AG09319 (cell line): ENCODE data around the gene RTTN.
"Not testable (repeated sequence)": the region's sequence is repeated elsewhere in the genome, so short reads cannot be mapped to it uniquely, and the experiment has no call there.

ENCODE experiments used
- DNase-seq: peaks from one replicate; pipeline ENCODE4 v3.0.0-alpha.2; 2010; ENCODE audit warnings: low read depth; ENCODE audit errors: extremely low read depth
- CTCF ChIP-seq: IDR thresholded peaks from 2 replicates; pipeline ENCODE4 v1.5.1; 2011; ENCODE audit warnings: low read depth, mild to moderate bottlenecking, inconsistent platforms, low read length, moderate library complexity

Gene RTTN

DNA sequence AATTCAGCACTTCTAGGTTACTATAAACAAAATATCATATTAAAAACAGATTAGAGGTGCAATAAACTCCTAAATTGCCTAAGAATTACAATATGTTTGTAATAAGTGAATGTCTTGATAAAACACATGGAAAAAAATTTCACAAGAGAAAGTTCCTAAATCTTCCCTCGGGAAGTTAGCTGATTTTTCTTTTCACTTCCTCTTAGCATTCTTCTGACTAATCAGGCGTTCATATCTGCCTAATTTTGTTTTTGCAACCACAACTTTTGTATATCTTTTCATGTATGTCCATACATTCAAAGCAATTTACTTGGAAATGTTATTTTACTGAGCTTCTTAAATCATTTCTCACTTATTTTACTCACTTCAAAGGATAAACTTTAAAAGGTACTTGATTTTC lies 88.5 kb downstream of the RTTN start:
- DNase-seq = no peak
- TF ChIP-seq CTCF = no peak

GRCh38 chr18:70113511-70113910 lies 92.0 kb downstream of the RTTN start:
- no peak for DNase-seq

GRCh38 chr18:70110678-70111077 lies 94.8 kb downstream of the RTTN start:
- TF ChIP-seq CTCF = no peak
- no peak for DNase-seq

More at GRCh38 chr18:70113511-70113910, 92.0 kb downstream of the RTTN start:
- TF ChIP-seq CTCF = no peak

GRCh38 chr18:70107091-70107490 lies 98.4 kb downstream of the RTTN start:
- TF ChIP-seq CTCF = no peak
- DNase-seq = no peak

GRCh38 chr18:70102854-70103253 lies 102.6 kb downstream of the RTTN start:
- DNase-seq = not testable (repeated sequence)

DNA sequence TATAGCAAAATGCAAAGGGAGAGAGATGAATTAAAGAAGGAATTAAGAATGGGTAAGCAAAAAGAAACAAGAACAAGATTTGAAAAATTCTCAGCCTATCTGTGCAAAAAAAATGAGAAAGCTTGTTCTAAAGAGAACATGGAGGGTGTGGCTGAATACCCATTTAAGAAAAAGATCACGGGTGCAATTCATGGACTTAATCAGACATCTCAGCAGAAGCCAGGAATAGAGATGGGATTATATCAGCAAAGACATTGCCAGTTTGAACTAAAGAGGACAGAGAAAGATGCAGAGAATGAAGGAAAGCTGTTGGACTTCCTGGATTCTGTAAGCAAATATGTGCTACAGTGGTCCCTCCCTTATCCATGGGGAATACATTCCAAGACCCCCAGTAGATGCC lies 115.6 kb downstream of the RTTN start:
- no peak for DNase-seq

DNA sequence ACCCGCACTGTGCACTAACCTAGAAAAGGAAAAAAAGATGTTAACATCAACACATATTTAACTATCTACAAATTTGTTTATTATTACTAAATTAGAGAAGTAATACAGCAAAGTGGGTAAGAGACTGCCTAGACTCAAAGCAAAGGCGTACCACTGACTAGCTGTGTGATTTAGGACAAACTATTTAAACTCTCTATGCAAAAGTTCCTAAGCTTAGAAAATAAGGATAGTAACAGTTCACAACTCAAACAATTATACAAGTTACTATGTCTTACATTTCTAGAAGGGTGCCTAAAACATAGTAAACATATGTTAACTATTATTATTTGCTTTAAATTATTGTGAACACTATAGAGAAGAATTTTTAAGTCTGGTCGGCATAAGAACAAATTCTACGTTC lies 119.4 kb downstream of the RTTN start:
- no peak for TF ChIP-seq CTCF
- no peak for DNase-seq

More for the DNA sequence above, 115.6 kb downstream of the RTTN start:
- TF ChIP-seq CTCF = no peak

DNA sequence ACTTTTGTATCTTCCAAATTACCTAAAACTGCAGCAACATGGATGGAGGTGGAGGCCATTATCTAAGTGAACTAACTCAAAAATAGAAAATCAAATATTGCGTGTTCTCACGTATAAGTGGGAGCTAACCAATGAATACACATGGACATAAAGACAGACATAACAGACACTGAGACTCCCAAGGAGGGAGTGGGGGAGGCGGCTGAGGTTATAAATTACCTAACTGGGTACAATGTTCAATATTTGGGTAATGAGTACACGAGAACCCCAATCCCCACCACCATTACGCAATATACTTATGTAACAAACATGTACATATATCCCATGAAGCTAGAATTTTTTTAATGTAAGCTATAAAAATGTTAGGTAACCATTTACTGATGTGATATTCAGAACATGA lies 119.8 kb downstream of the RTTN start:
- TF ChIP-seq CTCF = no peak
- no peak for DNase-seq
